Fibroblast of lung (primary cell): ENCODE data around the gene PHC2. TPM values are rescaled to one million over a fixed set of nuclear protein-coding genes. Genes with fewer than 3 reads are reported as not detected.

Experiments used
- DNase-seq, 2 donors: peaks; one replicate each; pipeline versions ENCODE4 v3.0.0 to v3.0.0-alpha.2; 2010; ENCODE audit warnings: low read depth in 2 of 2
- H2AFZ ChIP-seq: 2 replicates; pipeline ENCODE4 v1.5.1; 2012; ENCODE audit warnings: low read length, control low read depth, inconsistent platforms
- H3K27ac ChIP-seq: 2 replicates; pipeline ENCODE4 v1.5.1; 2011; ENCODE audit warnings: low read length, control low read depth; ENCODE audit not compliant: insufficient read depth
- H3K27me3 ChIP-seq: 2 replicates; pipeline ENCODE4 v1.5.1; 2011; ENCODE audit warnings: mild to moderate bottlenecking, low read length; ENCODE audit not compliant: control insufficient read depth, insufficient read depth
- H3K36me3 ChIP-seq: 2 replicates; pipeline ENCODE4 v1.5.1; 2011; ENCODE audit warnings: low read length; ENCODE audit not compliant: control insufficient read depth, insufficient read depth
- H3K4me1 ChIP-seq: 2 replicates; pipeline ENCODE4 v1.5.1; 2011; ENCODE audit warnings: low read length; ENCODE audit not compliant: control insufficient read depth, insufficient read depth; ENCODE audit errors: extremely low read depth
- H3K4me2 ChIP-seq: 2 replicates; pipeline ENCODE4 v1.5.1; 2011; ENCODE audit warnings: low read length, control low read depth; ENCODE audit not compliant: insufficient read depth; ENCODE audit errors: extremely low read depth
- H3K4me3 ChIP-seq, 4 experiments: fragments of 200-600 bp in 1 of 4; sonication (generic) in 1 of 4; replicated peaks in 1 of 4; 2 replicates each; pipeline ENCODE4 v1.5.1; 2011 to 2016; ENCODE audit warnings: low read length in 4 of 4, low read depth in 3 of 4, mild to moderate bottlenecking in 3 of 4, control low read depth in 2 of 4, inconsistent platforms in 1 of 4, mixed read lengths in 1 of 4; ENCODE audit not compliant: insufficient read depth in 1 of 4; ENCODE audit errors: control extremely low read depth in 1 of 4
- H3K79me2 ChIP-seq: 2 replicates; pipeline ENCODE4 v1.5.1; 2012; ENCODE audit warnings: mild to moderate bottlenecking, low read length, inconsistent platforms; ENCODE audit not compliant: control insufficient read depth, insufficient read depth
- H3K9ac ChIP-seq: 2 replicates; pipeline ENCODE4 v1.5.1; 2011; ENCODE audit warnings: mild to moderate bottlenecking, low read length, control low read depth; ENCODE audit not compliant: insufficient read depth
- H3K9me3 ChIP-seq: 2 replicates; pipeline ENCODE4 v1.5.1; 2012; ENCODE audit warnings: low read depth, low read length; ENCODE audit not compliant: control insufficient read depth, insufficient read depth
- H4K20me1 ChIP-seq: 2 replicates; pipeline ENCODE4 v1.5.1; 2011; ENCODE audit warnings: low read length; ENCODE audit not compliant: control insufficient read depth, insufficient read depth; ENCODE audit errors: extremely low read depth
- EZH2 ChIP-seq: IDR thresholded peaks from 2 replicates; pipeline ENCODE4 v1.5.1; 2012; ENCODE audit warnings: low read length, control low read depth, mild to moderate bottlenecking; ENCODE audit errors: missing control alignments
- polyA plus RNA-seq, 2 donors: library from polyadenylated mRNA; depleted of rRNA in 1 of 2; stranded (reverse) in 1 of 2; unstranded in 1 of 2; fragments of >200 nt; gene quantifications; 2 replicates each; pipeline ENCODE4 v1.2.1, GENCODE V29; 2011 to 2012; ENCODE audit warnings: missing spikeins in 1 of 2
- total RNA-seq: library from RNA; depleted of rRNA; stranded (reverse); fragments of >200 nt; gene quantifications from 2 replicates; pipeline ENCODE4 v1.2.1, GENCODE V29; 2014
- TF ChIP-seq, protein P1 (sequence below), 2 donors: IDR thresholded peaks in 1 of 2; conservative IDR thresholded peaks in 1 of 2; 1 replicate in 1 of 2; 2 replicates in 1 of 2; pipeline ENCODE4 v1.5.1; 2011 to 2012; ENCODE audit warnings: low read length in 2 of 2, control low read depth in 1 of 2, inconsistent platforms in 1 of 2, low read depth in 1 of 2, mild to moderate bottlenecking in 1 of 2

PHC2 gene
- total and polyA plus RNA-seq, 2 donors (not counting 1 experiment from before 2014, with no cell fraction given) = 62.6 to 75.8 TPM

DNA sequence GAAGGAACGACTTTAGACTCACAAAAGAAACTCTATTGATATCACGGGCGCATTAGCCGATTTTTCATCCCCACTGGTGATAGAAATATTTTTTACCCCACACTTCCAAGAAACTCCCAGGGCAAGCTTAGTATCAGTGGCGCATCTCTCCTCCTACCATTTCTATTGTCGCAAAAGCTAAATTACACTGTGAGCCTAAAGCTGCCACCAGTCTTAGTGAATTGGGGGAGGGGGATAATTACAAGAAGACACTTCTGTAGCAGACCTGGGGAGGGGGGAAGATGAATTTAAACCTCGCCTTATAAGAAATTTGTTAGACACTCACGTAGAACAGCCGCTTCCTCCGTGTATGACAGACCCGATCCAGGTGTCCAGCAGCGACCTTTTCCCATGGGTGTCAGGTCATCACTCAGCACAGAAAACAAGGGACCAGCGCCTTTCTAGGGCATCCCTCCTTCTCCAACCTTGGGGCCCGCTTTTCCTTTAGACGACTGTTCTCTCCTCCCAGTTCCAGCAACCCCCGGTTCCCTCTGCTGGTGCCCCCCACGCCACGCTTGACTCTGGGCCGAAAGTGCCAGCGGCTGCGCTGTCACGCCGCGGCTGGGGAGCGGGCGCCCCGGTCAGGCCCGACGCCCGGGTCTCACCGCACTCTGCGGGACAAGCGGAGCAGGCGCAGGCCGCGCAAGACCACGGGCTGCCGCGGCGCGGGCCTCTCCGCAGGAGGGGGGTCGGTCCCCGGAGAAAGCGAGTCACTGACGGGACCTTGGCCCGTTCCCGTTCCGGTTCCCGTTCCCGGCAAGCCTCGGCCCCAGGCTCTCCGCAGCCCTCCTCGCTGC is 821 bp downstream of the PHC2 start:
- Histone ChIP-seq H3K4me2 (peak overlapping the region; percentile 80), H3K27ac (peak overlapping the region; percentile 60), H4K20me1 (no peaks in the 10 kb centered on the region), H3K79me2 (peaks cover 29% of the 10 kb centered on the region), H3K27me3 (no peaks in the 10 kb centered on the region), H3K4me1 (peaks cover 25% of the 10 kb centered on the region), H3K9ac (peak overlapping the region; percentile 86), H2AFZ (peak overlapping the region; percentile 36), H3K9me3 (no peaks in the 10 kb centered on the region), H3K36me3 (no peaks in the 10 kb centered on the region), H3K4me3 (peak overlapping the region; percentile 61 to 87 (median 67))
- no peak for TF ChIP-seq EZH2
- TF ChIP-seq, protein P1, sequence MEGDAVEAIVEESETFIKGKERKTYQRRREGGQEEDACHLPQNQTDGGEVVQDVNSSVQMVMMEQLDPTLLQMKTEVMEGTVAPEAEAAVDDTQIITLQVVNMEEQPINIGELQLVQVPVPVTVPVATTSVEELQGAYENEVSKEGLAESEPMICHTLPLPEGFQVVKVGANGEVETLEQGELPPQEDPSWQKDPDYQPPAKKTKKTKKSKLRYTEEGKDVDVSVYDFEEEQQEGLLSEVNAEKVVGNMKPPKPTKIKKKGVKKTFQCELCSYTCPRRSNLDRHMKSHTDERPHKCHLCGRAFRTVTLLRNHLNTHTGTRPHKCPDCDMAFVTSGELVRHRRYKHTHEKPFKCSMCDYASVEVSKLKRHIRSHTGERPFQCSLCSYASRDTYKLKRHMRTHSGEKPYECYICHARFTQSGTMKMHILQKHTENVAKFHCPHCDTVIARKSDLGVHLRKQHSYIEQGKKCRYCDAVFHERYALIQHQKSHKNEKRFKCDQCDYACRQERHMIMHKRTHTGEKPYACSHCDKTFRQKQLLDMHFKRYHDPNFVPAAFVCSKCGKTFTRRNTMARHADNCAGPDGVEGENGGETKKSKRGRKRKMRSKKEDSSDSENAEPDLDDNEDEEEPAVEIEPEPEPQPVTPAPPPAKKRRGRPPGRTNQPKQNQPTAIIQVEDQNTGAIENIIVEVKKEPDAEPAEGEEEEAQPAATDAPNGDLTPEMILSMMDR (conservative IDR thresholded peaks at IDR 0.05 in 1 of 2, IDR thresholded peaks at IDR 0.05 in 1 of 2; ENCODE audit: low read depth in 1 of 2, low read length in 2 of 2) = peak in 1 of 2 donors; percentile 34
- DNase-seq = peak in 1 of 2 donors; percentile 24

DNA sequence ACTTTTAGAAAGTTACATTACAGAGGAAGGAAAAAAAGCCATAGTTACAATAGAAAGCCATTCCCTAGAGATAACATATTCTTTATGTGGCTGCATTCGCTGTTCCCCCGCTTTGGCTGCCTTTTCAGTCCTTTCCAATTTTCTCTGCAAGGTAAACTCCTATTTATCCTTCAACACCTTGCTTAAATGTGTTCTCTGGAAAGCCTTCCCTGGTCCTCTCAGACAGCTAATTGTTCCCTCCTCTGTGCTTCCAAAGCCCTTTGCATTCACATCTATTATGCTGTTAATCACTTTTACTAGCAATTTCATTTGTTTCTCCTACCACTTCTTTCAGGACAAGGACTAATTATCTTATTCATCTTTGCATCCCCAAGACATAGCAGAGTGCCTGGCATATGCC is 1.6 kb downstream of the PHC2 start:
- Histone ChIP-seq H3K4me1 (peaks cover 18% of the 10 kb centered on the region), H2AFZ (no peak overlapping the region), H3K9me3 (no peaks in the 10 kb centered on the region), H3K36me3 (no peaks in the 10 kb centered on the region), H3K27me3 (no peaks in the 10 kb centered on the region), H3K9ac (no peak overlapping the region), H3K27ac (no peak overlapping the region), H3K4me3 (peak overlapping the region; percentile 61 to 87 (median 67)), H3K79me2 (peaks cover 29% of the 10 kb centered on the region), H4K20me1 (no peaks in the 10 kb centered on the region), H3K4me2 (peak overlapping the region; percentile 80)
- DNase-seq = no peak
- TF ChIP-seq, protein P1 (conservative IDR thresholded peaks at IDR 0.05 in 1 of 2, IDR thresholded peaks at IDR 0.05 in 1 of 2; ENCODE audit: low read depth in 1 of 2, low read length in 2 of 2) = no peak
- TF ChIP-seq EZH2 = no peak

- no peak for DNase-seq
- no peak for TF ChIP-seq EZH2
- TF ChIP-seq, protein P1 (conservative IDR thresholded peaks at IDR 0.05 in 1 of 2, IDR thresholded peaks at IDR 0.05 in 1 of 2; ENCODE audit: low read depth in 1 of 2, low read length in 2 of 2) = no peak
- no peak overlapping the region for H3K9ac ChIP-seq
- H3K9me3 ChIP-seq = no peaks in the 10 kb centered on the region
- no peak overlapping the region for H2AFZ ChIP-seq
- H3K4me3 ChIP-seq = peak overlapping the region in 3 of 4 experiments; percentile 3 to 87 (median 71)
- H4K20me1 ChIP-seq = no peaks in the 10 kb centered on the region
- H3K27ac ChIP-seq = no peak overlapping the region
- H3K4me1 ChIP-seq = peaks cover 13% of the 10 kb centered on the region
- H3K79me2 ChIP-seq = peaks cover 29% of the 10 kb centered on the region
- H3K36me3 ChIP-seq = no peaks in the 10 kb centered on the region
- H3K4me2 ChIP-seq = peak overlapping the region; percentile 56
- H3K27me3 ChIP-seq = no peaks in the 10 kb centered on the region
Observed at GRCh38 chr1:33428661-33429060, 2.2 kb downstream of the PHC2 start.
